Measurements from ENCODE around the gene ST3GAL5.

DNA sequence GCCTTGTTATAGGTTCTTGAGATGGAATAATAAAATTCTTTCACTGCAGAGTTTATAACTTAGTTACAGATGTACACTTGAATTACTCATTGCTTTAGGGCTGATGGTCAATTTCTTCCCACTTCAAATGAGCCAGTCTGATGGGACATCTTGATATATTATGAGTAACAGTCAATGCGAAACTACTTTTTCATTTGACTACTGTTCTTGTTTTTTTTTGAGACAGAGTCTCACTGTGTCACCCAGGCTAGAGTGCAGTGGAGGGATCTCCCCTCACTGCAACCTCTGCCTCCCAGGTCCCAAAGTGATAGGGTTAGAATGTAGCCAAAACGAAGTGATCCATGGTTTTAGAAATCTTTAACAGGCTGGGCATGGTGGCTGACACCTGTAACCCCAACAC lies 57.1 kb downstream of the ST3GAL5 start:
- TF ChIP-seq RAD21 (IDR thresholded peaks at IDR 0.05; ENCODE audit: low read length) (no peak), RCOR1 (IDR thresholded peaks at IDR 0.05; ENCODE audit: low read length) (no peak)
- TF ChIP-seq, protein P1, sequence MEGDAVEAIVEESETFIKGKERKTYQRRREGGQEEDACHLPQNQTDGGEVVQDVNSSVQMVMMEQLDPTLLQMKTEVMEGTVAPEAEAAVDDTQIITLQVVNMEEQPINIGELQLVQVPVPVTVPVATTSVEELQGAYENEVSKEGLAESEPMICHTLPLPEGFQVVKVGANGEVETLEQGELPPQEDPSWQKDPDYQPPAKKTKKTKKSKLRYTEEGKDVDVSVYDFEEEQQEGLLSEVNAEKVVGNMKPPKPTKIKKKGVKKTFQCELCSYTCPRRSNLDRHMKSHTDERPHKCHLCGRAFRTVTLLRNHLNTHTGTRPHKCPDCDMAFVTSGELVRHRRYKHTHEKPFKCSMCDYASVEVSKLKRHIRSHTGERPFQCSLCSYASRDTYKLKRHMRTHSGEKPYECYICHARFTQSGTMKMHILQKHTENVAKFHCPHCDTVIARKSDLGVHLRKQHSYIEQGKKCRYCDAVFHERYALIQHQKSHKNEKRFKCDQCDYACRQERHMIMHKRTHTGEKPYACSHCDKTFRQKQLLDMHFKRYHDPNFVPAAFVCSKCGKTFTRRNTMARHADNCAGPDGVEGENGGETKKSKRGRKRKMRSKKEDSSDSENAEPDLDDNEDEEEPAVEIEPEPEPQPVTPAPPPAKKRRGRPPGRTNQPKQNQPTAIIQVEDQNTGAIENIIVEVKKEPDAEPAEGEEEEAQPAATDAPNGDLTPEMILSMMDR (IDR thresholded peaks at IDR 0.05) = no peak
- TF ChIP-seq, protein P2, sequence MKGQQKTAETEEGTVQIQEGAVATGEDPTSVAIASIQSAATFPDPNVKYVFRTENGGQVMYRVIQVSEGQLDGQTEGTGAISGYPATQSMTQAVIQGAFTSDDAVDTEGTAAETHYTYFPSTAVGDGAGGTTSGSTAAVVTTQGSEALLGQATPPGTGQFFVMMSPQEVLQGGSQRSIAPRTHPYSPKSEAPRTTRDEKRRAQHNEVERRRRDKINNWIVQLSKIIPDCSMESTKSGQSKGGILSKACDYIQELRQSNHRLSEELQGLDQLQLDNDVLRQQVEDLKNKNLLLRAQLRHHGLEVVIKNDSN (IDR thresholded peaks at IDR 0.05; ENCODE audit: borderline replicate concordance, low read depth) = no peak
- TF ChIP-seq, protein P3, sequence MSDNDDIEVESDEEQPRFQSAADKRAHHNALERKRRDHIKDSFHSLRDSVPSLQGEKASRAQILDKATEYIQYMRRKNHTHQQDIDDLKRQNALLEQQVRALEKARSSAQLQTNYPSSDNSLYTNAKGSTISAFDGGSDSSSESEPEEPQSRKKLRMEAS (IDR thresholded peaks at IDR 0.05; ENCODE audit: low read depth) = no peak
